Brain pericyte (primary cell): Measurements from ENCODE around the gene MAST4.

Experiments used
- DNase-seq: peaks from one replicate; pipeline ENCODE4 v3.0.0-alpha.2; 2012; ENCODE audit warnings: low read depth, low spot score

MAST4 gene

GRCh38 chr5:67081261-67081660, 485.1 kb downstream of the MAST4 start:
- no peak for DNase-seq

- no peak for DNase-seq
Measured at GRCh38 chr5:67082941-67083340, 486.7 kb downstream of the MAST4 start.

DNA sequence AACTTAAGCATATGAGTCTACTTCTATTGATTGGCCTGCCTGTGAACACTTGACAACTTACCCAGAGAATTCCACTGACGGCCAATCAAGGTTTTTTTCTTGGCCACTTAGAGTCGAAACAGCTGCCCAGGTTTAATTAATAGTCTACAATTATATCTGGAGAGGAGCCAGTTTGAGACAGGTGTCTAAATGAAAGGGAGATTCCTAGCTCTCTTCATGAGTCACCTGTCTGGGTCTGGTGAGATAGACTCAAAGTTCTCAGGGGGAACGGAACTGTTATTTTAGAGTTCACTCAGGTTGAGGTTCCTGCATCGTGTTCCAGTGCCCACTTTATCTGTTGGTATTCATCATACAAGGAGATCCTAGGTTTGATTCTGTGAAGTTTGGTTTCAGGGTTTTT, 489.4 kb downstream of the MAST4 start:
- DNase-seq = no peak

DNA sequence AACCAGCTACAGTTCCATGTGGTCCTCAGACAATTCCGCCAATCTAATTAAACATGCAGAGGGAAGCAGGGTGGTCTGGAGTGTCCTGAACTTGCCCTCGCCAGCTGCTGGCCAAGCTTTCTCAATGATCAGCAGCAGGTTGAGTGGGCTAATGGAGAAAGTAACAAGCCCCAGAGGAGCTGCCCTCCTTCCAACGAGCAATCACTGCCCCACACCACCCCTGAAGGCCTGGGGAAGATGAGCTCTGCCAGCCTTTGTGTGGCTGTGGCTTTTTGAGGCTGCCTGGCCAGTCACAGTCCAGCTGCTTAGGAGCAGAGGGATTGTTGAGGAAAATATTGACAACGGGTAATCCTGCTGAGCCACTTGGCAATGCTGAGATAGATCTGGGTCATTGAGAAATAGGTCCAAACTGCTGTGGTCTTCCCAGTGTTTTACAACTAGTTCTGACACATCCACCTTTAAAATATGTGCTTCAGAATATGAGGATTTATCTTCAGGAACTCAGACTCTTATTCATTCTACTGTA, 493.1 kb downstream of the MAST4 start:
- no peak for DNase-seq

GRCh38 chr5:67090040-67090439, 493.8 kb downstream of the MAST4 start:
- DNase-seq = no peak

- DNase-seq = no peak
Measured at GRCh38 chr5:67090593-67090992, 494.4 kb downstream of the MAST4 start.

- no peak for DNase-seq
Measured at GRCh38 chr5:67092535-67092934, 496.3 kb downstream of the MAST4 start.

GRCh38 chr5:67093279-67093678, 497.1 kb downstream of the MAST4 start:
- DNase-seq = no peak

- no peak for DNase-seq
Measured at GRCh38 chr5:67094476-67095300, 498.5 kb downstream of the MAST4 start.

DNA sequence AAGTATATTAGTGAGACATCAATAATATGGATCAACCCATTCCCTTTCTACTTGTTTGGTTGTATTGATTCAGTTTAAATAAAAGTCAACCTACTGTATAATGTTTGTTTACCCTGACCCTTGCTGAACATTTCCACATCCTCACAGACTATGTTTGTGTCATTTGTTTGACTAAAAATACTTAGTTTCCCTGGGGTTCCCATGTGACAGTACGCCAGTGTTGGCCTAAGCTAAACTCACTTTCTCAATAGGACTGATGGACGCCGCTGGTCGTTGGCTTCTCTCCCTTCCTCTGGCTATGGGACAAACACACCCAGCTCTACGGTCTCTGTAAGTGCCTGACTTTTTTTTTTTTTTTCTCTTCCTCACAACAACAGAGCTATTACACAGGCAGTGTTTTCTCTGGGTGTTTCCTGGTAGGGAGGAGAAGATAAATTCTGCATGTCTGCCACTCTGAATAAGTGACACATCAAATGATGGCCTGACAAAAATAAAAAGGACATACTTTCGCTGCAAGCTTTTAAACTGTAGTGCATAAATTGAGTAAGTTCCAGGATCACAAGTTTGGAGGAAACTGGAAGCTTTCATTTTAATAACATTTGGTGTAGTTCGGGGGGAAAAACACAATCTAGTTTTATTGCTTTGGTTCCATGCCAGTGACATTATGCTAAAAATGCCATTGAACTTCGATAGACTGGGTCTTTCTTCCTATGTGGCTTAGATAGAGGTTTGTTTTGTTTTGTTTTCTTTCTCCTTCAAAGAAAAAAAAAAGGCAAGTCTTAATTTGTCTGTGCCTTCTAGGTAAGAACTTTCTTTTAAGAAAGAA, 499.4 kb downstream of the MAST4 start:
- no peak for DNase-seq

DNA sequence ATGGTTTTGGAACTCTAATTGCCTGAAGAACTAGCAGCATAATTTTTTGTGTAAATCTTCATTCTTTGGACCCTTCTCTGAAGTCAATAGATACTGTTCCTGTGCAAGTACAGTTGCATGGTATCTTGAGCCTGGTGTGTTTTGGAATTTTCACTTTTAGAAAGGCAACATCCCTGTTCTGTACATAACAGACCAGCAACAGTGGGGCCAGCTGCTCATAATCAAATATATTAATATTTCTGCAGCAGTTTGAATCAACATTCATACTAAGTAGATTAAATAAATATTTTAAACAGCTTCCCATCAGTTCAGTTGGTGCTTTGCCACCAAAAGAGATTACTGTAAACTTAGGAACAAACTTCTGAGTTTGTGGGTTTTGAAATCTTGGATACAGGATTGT, 502.5 kb downstream of the MAST4 start:
- no peak for DNase-seq

DNA sequence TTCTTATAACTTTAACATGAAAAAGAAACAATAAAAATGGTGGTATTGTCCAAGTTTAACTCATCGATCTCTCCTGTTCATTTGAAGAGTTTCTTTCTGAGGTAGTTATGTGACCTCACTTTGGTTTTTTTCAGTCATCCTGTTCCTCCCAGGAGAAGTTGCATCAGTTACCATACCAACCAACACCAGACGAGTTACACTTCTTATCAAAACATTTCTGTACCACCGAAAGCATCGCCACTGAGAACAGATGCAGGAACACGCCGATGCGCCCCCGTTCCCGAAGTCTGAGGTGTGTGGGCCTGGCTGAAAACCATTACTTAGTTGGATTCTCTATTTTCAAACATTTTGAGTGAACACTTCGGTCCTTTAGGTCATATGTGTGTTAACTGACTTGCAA, 504.1 kb downstream of the MAST4 start:
- DNase-seq = no peak

- no peak for DNase-seq
Measured at GRCh38 chr5:67102708-67103107, 506.5 kb downstream of the MAST4 start.

GRCh38 chr5:67104859-67105258, 508.7 kb downstream of the MAST4 start:
- no peak for DNase-seq

GRCh38 chr5:67105270-67105669, 509.1 kb downstream of the MAST4 start:
- no peak for DNase-seq

- DNase-seq = no peak
Measured at GRCh38 chr5:67106626-67107342, 510.6 kb downstream of the MAST4 start.

- no peak for DNase-seq
Measured at GRCh38 chr5:67111779-67112178, 515.6 kb downstream of the MAST4 start.

- DNase-seq = no peak
Measured at GRCh38 chr5:67115246-67115645, 519.1 kb downstream of the MAST4 start.

- DNase-seq = no peak
Measured at GRCh38 chr5:67115817-67116216, 519.6 kb downstream of the MAST4 start.

GRCh38 chr5:67118050-67118620, 521.9 kb downstream of the MAST4 start:
- no peak for DNase-seq

- no peak for DNase-seq
Measured at GRCh38 chr5:67119010-67119409, 522.8 kb downstream of the MAST4 start.

DNA sequence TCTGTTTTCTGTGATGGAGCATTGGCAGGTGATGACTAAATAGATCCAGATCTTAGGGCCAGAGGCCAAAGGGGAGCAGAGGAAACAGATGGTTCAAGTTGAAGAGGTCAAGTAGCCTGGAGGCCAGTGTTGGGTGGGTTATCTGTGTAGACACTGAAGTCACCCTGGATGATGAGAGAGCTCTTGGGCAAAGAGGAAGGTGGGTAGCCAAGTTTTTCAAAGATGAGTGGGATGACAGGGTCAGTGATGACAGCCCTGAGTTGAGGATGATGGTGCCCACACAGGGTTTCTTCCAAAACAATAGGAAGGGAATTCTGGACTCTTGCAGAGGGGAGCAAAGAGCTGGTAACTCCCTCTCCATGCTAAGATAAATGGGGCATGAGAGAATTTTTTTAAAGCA, 523.8 kb downstream of the MAST4 start:
- DNase-seq = no peak
